ENCODE data around the gene TTC22.

Gene TTC22

DNA sequence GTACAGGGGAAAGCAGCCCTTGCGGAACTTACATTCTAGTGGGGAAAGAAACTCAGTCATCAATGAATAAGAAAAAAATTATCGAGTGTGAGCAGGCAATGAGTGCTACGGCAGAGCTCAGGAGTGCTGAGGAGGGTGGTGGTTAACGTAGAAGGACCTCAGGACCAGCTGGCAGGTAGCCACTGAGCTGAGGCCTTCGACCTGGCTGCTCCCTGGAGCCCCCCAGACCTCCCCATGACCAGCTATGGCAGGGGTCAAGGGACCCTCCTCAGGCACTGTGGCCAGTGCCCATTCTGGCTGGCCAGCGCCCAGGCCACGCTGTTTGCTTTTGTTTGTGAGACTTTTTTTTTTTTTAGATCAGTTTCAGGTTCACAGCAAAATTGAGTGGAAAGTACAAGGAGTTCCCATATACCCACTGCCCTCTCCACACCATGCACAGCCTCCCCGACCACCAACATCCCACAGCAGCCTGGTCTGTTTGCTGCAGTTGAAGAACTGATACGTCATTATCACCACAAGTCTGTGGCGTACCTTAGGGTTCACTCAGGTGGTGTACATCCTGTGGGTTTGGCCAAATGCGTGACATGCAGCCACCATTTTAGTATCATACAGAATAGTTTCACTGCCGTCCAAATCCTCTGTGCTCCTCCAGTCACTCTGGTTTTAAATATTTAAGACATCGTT is 11.8 kb upstream of the TTC22 start:
- TF ChIP-seq ZFP3 (CRISPR knock-in tag; IDR thresholded peaks at IDR 0.05) (no peak), ESRRG (CRISPR knock-in tag; IDR thresholded peaks at IDR 0.05) (no peak), OSR1 (CRISPR knock-in tag; IDR thresholded peaks at IDR 0.05) (no peak), ZFP30 (CRISPR knock-in tag; IDR thresholded peaks at IDR 0.05) (no peak), GLIS3 (CRISPR knock-in tag; IDR thresholded peaks at IDR 0.05) (no peak), ISL1 (CRISPR knock-in tag; IDR thresholded peaks at IDR 0.05) (no peak)
- no peak for ATAC-seq

DNA sequence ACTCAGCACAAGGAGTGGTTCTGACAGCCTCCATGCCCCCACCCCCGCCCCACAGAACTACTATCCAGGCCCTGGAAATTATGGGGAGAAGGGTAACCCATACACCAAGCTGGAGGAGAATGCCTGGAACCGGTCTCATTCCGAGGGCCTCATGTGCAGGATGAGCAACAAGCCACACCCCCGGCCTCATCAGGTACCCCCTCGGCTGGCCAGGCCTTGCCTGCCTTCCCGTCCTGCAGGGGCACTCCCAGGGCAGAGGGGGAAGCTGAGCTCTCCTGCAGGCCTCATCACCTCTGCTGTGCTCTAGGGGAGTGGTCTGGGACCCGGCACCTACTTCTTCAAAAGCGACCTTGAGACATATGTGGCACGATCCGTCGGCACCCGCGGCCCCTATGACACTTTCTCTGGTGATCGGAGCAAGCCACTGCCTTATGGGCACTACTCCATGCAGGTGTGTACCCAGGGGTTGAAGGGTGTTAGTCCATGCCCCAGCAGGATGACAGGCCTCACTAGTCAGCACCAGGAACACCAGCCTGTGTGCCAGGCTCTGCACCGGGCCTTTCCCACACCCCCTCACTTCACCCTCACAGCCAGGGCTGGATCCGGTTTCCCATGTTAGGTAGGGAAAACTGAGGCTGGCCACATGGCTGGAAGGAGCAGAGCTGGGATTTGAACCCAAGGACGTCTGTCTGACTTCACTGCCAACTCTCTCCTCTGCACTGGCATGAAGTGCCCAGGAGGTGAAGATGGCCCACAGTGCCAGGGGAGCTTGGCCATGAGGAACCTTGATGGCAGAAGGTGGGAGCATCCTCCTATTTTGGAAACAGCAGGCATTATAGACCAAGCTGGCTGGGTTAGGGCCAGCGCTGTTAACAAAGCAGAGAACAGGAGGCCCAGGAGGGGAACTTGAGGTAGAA is 10.9 kb upstream of the TTC22 start:
- TF ChIP-seq BACH2 (CRISPR knock-in tag; IDR thresholded peaks at IDR 0.05; ENCODE audit: borderline replicate concordance) (no peak), CSDC2 (CRISPR knock-in tag; IDR thresholded peaks at IDR 0.05) (no peak), RARB (CRISPR knock-in tag; IDR thresholded peaks at IDR 0.05) (no peak), TOX (CRISPR knock-in tag; IDR thresholded peaks at IDR 0.05; ENCODE audit: borderline replicate concordance) (no peak), TCF4 (CRISPR knock-in tag; IDR thresholded peaks at IDR 0.05; ENCODE audit: borderline replicate concordance) (no peak), ZNF8 (CRISPR knock-in tag; IDR thresholded peaks at IDR 0.05) (no peak), OSR1 (CRISPR knock-in tag; IDR thresholded peaks at IDR 0.05) (no peak), ZC3H10 (CRISPR knock-in tag; IDR thresholded peaks at IDR 0.05) (no peak), ESRRG (CRISPR knock-in tag; IDR thresholded peaks at IDR 0.05) (no peak), ZNF70 (CRISPR knock-in tag; IDR thresholded peaks at IDR 0.05) (no peak), ZFP30 (CRISPR knock-in tag; IDR thresholded peaks at IDR 0.05) (no peak), ZFP3 (CRISPR knock-in tag; IDR thresholded peaks at IDR 0.05) (no peak), ZNF565 (CRISPR knock-in tag; conservative IDR thresholded peaks at IDR 0.05; ENCODE audit: low read depth) (no peak), ARNTL (CRISPR knock-in tag; IDR thresholded peaks at IDR 0.05; ENCODE audit: borderline replicate concordance, low read depth) (no peak), PPARA (CRISPR knock-in tag; IDR thresholded peaks at IDR 0.05; ENCODE audit: borderline replicate concordance) (no peak), ISL1 (CRISPR knock-in tag; IDR thresholded peaks at IDR 0.05) (no peak), GLIS3 (CRISPR knock-in tag; IDR thresholded peaks at IDR 0.05) (no peak)
- TF ChIP-seq, protein P1, sequence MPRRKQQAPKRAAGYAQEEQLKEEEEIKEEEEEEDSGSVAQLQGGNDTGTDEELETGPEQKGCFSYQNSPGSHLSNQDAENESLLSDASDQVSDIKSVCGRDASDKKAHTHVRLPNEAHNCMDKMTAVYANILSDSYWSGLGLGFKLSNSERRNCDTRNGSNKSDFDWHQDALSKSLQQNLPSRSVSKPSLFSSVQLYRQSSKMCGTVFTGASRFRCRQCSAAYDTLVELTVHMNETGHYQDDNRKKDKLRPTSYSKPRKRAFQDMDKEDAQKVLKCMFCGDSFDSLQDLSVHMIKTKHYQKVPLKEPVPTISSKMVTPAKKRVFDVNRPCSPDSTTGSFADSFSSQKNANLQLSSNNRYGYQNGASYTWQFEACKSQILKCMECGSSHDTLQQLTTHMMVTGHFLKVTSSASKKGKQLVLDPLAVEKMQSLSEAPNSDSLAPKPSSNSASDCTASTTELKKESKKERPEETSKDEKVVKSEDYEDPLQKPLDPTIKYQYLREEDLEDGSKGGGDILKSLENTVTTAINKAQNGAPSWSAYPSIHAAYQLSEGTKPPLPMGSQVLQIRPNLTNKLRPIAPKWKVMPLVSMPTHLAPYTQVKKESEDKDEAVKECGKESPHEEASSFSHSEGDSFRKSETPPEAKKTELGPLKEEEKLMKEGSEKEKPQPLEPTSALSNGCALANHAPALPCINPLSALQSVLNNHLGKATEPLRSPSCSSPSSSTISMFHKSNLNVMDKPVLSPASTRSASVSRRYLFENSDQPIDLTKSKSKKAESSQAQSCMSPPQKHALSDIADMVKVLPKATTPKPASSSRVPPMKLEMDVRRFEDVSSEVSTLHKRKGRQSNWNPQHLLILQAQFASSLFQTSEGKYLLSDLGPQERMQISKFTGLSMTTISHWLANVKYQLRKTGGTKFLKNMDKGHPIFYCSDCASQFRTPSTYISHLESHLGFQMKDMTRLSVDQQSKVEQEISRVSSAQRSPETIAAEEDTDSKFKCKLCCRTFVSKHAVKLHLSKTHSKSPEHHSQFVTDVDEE (CRISPR knock-in tag; IDR thresholded peaks at IDR 0.05): no peak
- TF ChIP-seq, protein P2, sequence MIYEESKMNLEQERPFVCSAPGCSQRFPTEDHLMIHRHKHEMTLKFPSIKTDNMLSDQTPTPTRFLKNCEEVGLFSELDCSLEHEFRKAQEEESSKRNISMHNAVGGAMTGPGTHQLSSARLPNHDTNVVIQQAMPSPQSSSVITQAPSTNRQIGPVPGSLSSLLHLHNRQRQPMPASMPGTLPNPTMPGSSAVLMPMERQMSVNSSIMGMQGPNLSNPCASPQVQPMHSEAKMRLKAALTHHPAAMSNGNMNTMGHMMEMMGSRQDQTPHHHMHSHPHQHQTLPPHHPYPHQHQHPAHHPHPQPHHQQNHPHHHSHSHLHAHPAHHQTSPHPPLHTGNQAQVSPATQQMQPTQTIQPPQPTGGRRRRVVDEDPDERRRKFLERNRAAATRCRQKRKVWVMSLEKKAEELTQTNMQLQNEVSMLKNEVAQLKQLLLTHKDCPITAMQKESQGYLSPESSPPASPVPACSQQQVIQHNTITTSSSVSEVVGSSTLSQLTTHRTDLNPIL (CRISPR knock-in tag; IDR thresholded peaks at IDR 0.05; ENCODE audit: low read depth): no peak
- TF ChIP-seq, protein P3, sequence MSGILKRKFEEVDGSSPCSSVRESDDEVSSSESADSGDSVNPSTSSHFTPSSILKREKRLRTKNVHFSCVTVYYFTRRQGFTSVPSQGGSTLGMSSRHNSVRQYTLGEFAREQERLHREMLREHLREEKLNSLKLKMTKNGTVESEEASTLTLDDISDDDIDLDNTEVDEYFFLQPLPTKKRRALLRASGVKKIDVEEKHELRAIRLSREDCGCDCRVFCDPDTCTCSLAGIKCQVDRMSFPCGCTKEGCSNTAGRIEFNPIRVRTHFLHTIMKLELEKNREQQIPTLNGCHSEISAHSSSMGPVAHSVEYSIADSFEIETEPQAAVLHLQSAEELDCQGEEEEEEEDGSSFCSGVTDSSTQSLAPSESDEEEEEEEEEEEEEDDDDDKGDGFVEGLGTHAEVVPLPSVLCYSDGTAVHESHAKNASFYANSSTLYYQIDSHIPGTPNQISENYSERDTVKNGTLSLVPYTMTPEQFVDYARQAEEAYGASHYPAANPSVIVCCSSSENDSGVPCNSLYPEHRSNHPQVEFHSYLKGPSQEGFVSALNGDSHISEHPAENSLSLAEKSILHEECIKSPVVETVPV (CRISPR knock-in tag; IDR thresholded peaks at IDR 0.05): no peak
- ATAC-seq: no peak

DNA sequence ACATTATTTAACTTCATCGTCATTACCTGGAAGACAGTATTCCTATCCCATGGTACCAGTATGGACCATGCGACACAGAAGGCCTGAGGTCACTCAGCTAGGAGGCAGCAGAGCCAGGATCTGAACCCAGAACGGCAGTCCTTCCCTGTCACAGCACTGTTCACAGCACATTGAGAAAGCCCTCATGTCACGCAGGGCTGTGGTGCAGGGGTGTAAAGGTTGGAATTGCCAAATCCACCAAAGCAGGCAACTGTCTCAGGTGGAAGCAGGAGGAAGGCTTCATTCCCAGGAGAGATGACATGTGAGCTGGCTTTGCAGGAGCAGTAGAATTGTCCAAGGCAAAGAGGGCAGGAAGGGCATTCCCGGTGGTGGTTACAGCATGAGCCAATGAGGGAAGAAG is 9.9 kb upstream of the TTC22 start:
- no peak for ATAC-seq
- TF ChIP-seq ZNF70 (CRISPR knock-in tag; IDR thresholded peaks at IDR 0.05) (no peak), BACH2 (CRISPR knock-in tag; IDR thresholded peaks at IDR 0.05; ENCODE audit: borderline replicate concordance) (no peak), ZNF8 (CRISPR knock-in tag; IDR thresholded peaks at IDR 0.05) (no peak), ISL1 (CRISPR knock-in tag; IDR thresholded peaks at IDR 0.05) (no peak), SNAI2 (CRISPR knock-in tag; IDR thresholded peaks at IDR 0.05) (no peak), ZFP30 (CRISPR knock-in tag; IDR thresholded peaks at IDR 0.05) (no peak), ARNTL (CRISPR knock-in tag; IDR thresholded peaks at IDR 0.05; ENCODE audit: borderline replicate concordance, low read depth) (no peak), GLIS3 (CRISPR knock-in tag; IDR thresholded peaks at IDR 0.05) (no peak), PPARA (CRISPR knock-in tag; IDR thresholded peaks at IDR 0.05; ENCODE audit: borderline replicate concordance) (no peak), TOX (CRISPR knock-in tag; IDR thresholded peaks at IDR 0.05; ENCODE audit: borderline replicate concordance) (no peak), OSR1 (CRISPR knock-in tag; IDR thresholded peaks at IDR 0.05) (no peak)
- TF ChIP-seq, protein P1 (CRISPR knock-in tag; IDR thresholded peaks at IDR 0.05): no peak
